Neutrophil (primary cell): Measurements from ENCODE around the gene KISS1R.

Source experiments
- H3K27ac ChIP-seq: fragments of 200-600 bp; sonication (generic); 2 replicates; pipeline ENCODE4 v1.5.1; 2016; ENCODE audit warnings: mild to moderate bottlenecking, moderate library complexity
- H3K27me3 ChIP-seq: fragments of 200-600 bp; sonication (generic); 2 replicates; pipeline ENCODE4 v1.6.0; 2016; ENCODE audit warnings: mild to moderate bottlenecking
- H3K36me3 ChIP-seq: fragments of 200-600 bp; sonication (generic); 2 replicates; pipeline ENCODE4 v1.5.1; 2017
- H3K4me1 ChIP-seq, 2 experiments: fragments of 200-600 bp in 1 of 2; sonication (generic) in 1 of 2; 1 replicate in 1 of 2; 2 replicates in 1 of 2; pipeline versions ENCODE4 v1.5.1 to v1.6.1; 2013 to 2016; ENCODE audit warnings: low read depth in 1 of 2, low read length in 1 of 2, mild to moderate bottlenecking in 1 of 2, moderate library complexity in 1 of 2; ENCODE audit not compliant: control insufficient read depth in 1 of 2, insufficient read depth in 1 of 2
- H3K4me3 ChIP-seq, 2 experiments: fragments of 200-600 bp in 1 of 2; sonication (generic) in 1 of 2; 1 replicate in 1 of 2; 2 replicates in 1 of 2; pipeline ENCODE4 v1.5.1; 2013 to 2016; ENCODE audit warnings: low read depth in 1 of 2, low read length in 1 of 2, mild to moderate bottlenecking in 1 of 2, moderate library complexity in 1 of 2
- H3K9me3 ChIP-seq: fragments of 200-600 bp; sonication (generic); 2 replicates; pipeline ENCODE4 v1.5.1; 2016
- CTCF ChIP-seq: fragments of 200-600 bp; sonication (generic); IDR thresholded peaks from 2 replicates; pipeline ENCODE4 v1.5.1; 2016; ENCODE audit warnings: antibody characterized with exemption

Gene KISS1R

GRCh38 chr19:900302-901111 lies 16.6 kb upstream of the KISS1R start:
- Histone ChIP-seq H3K27me3 (no peaks in the 10 kb centered on the region), H3K4me3 (no peak overlapping the region)

GRCh38 chr19:901216-902092 lies 15.7 kb upstream of the KISS1R start:
- H3K27me3 ChIP-seq: no peaks in the 10 kb centered on the region
- TF ChIP-seq CTCF: no peak
- peak overlapping the region; percentile 36 for H3K27ac ChIP-seq
- H3K4me3 ChIP-seq: no peak overlapping the region
- H3K36me3 ChIP-seq: peaks cover 82% of the 10 kb centered on the region
- H3K4me1 ChIP-seq: peaks cover 16 to 27% of the 10 kb centered on the region in 2 experiments
- H3K9me3 ChIP-seq: no peaks in the 10 kb centered on the region

More at GRCh38 chr19:900302-901111, 16.6 kb upstream of the KISS1R start:
- peaks cover 91% of the 10 kb centered on the region for H3K36me3 ChIP-seq
- peaks cover 6 to 20% of the 10 kb centered on the region in 2 experiments for H3K4me1 ChIP-seq
- H3K27ac ChIP-seq: peak overlapping the region; percentile 43
- no peak for TF ChIP-seq CTCF
- H3K9me3 ChIP-seq: no peaks in the 10 kb centered on the region

- Histone ChIP-seq H3K4me1 (peaks cover 22 to 33% of the 10 kb centered on the region in 2 experiments), H3K27me3 (no peaks in the 10 kb centered on the region), H3K4me3 (no peak overlapping the region), H3K9me3 (no peaks in the 10 kb centered on the region), H3K36me3 (peaks cover 76% of the 10 kb centered on the region), H3K27ac (peak overlapping the region; percentile 13)
- no peak for TF ChIP-seq CTCF
These were observed 15.1 kb upstream of the KISS1R start for GRCh38 chr19:902093-902370.

- peaks cover 70% of the 10 kb centered on the region for H3K36me3 ChIP-seq
- H3K27ac ChIP-seq: no peak overlapping the region
- no peak overlapping the region for H3K4me3 ChIP-seq
- TF ChIP-seq CTCF: no peak
- peaks cover 28 to 39% of the 10 kb centered on the region in 2 experiments for H3K4me1 ChIP-seq
- H3K27me3 ChIP-seq: no peaks in the 10 kb centered on the region
- H3K9me3 ChIP-seq: no peaks in the 10 kb centered on the region
These were observed 14.5 kb upstream of the KISS1R start for GRCh38 chr19:902446-903226.

GRCh38 chr19:903266-903797 lies 13.8 kb upstream of the KISS1R start:
- Histone ChIP-seq H3K36me3 (peaks cover 65% of the 10 kb centered on the region), H3K4me1 (peaks cover 35 to 46% of the 10 kb centered on the region in 2 experiments)
- no peak for TF ChIP-seq CTCF

More at GRCh38 chr19:903266-903797, 13.8 kb upstream of the KISS1R start:
- H3K27ac ChIP-seq: no peak overlapping the region
- H3K27me3 ChIP-seq: no peaks in the 10 kb centered on the region
- no peaks in the 10 kb centered on the region for H3K9me3 ChIP-seq
- H3K4me3 ChIP-seq: no peak overlapping the region
